Choroid plexus epithelial cell (primary cell): ENCODE data around the gene WBP2.

ENCODE experiments used
- DNase-seq: peaks from one replicate; pipeline ENCODE4 v3.0.0-alpha.2; 2010; ENCODE audit warnings: low read depth
- H3K4me3 ChIP-seq: 2 replicates; pipeline ENCODE4 v1.5.1; 2011; ENCODE audit warnings: low read depth, mild to moderate bottlenecking, control low read depth, low read length, moderate library complexity
- TF ChIP-seq, protein P1 (sequence below): conservative IDR thresholded peaks from 2 replicates; pipeline ENCODE4 v1.5.1; 2011; ENCODE audit warnings: low read depth, mild to moderate bottlenecking, control low read depth, inconsistent platforms, low read length, moderate library complexity

The WBP2 gene

DNA sequence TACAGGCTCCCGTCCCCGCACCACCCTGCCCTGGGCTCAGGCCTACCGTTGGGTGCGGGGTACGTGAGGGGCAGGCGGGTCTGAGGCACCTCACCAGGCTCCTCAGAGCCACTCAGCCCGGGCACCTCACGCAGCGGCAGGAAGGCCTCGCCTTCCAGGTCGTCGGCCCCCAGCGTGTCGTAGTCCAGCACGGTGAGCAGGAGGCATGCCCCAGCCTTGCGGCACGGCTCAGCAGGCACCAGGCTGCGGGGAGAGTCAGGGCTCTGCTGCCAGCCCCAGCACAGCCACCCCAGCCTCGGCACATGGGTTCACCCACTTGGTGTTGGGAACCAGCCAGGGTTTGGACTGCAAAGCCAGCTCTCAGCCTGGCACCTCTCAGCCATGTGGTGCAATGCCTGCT lies 26.4 kb downstream of the WBP2 start:
- TF ChIP-seq, protein P1, sequence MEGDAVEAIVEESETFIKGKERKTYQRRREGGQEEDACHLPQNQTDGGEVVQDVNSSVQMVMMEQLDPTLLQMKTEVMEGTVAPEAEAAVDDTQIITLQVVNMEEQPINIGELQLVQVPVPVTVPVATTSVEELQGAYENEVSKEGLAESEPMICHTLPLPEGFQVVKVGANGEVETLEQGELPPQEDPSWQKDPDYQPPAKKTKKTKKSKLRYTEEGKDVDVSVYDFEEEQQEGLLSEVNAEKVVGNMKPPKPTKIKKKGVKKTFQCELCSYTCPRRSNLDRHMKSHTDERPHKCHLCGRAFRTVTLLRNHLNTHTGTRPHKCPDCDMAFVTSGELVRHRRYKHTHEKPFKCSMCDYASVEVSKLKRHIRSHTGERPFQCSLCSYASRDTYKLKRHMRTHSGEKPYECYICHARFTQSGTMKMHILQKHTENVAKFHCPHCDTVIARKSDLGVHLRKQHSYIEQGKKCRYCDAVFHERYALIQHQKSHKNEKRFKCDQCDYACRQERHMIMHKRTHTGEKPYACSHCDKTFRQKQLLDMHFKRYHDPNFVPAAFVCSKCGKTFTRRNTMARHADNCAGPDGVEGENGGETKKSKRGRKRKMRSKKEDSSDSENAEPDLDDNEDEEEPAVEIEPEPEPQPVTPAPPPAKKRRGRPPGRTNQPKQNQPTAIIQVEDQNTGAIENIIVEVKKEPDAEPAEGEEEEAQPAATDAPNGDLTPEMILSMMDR: no peak
- no peak overlapping the region for H3K4me3 ChIP-seq
- no peak for DNase-seq

DNA sequence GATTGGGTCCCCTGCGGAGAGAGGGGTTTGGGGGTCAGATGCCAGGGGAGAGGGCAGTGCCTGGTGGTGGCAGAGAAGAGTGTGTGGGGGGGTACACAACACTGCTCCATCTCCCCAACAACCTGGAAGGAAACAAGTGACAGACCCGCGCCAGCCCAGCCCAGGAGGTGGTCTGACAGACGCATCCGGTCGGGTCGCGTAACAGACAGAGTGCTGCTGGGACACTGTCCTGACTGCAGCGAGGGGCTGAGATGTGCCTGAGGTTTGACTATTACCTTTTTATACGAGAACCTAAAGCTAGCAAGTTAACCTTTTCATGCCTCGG lies 27.1 kb downstream of the WBP2 start:
- TF ChIP-seq, protein P1: no peak
- DNase-seq: no peak
- H3K4me3 ChIP-seq: peak overlapping the region; percentile 54

DNA sequence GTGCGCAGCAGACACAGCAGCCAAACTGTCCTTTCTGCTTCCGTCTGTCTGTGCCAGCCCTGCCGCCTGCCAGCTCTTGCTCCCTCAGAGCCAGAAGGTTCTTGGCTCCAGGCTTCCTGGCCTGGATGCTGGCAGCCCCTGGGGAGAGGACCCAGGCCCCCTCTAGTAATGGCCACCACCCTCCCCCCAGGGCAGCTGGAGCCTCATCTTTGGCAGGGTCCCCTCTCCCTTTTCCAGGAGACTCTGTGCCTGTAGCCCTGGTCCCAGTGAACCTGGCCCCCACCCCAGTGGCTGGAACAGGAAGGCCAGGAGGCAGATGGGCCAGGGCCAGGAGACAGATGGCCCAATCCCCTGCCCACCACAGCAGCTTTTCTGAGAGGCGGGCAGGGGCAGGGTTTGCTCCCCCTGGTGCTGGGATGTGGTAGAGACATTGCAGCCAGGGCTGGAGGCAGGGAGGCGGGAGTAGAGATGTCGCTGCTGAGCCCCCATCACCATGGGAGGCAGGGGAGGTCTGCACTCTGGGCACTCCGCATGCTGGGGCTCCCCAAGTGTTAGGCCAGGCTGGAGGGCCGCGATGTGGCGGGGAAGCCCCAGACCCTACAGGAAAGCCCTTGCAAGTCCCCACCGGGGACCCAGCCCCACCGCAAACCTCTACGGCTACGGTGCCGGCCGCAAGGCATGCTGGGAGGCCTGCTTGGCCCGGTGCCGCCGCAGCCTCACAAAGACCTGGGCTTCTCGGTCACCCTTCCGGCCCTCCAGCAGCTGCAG lies 27.6 kb downstream of the WBP2 start:
- H3K4me3 ChIP-seq: peak overlapping the region; percentile 54
- DNase-seq: peak; percentile 76
- TF ChIP-seq, protein P1: peak; percentile 83

DNA sequence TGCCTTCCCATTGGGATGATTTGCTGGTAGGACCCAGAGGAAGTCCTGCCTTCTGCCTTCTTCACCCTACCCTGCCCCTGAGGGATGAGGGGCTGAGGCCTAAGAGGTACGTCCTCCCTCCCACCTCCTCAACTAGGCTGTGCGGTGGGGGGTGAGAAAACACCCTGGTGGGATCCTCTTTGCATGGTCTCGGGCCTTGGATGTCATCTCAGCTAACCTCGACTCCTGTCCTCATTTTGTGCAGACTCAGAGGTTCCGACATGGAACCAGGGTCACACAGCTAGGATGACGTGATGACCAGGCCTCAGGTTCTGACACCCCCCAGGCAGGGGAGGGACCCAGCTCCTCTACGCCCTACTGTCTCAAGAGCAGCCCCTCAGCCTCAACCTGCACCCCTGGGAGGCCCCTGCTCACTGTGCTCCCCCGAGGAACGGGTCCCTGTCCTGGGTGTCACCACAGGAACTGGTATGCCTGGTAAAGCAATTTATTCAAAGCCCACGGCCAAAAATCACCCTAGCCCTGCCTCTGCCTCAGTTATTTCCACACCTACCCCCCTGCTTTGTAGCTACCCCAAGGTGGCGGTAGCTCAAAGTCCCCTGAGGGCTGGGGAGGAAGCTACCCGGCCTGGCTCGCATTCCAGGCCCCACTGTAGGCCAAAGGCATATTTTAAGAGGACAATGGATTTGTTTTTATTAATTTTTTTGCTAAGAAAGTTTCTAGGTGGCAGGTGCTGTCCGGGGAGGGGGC lies 28.4 kb downstream of the WBP2 start:
- TF ChIP-seq, protein P1: no peak
- H3K4me3 ChIP-seq: no peak overlapping the region
- DNase-seq: peak; percentile 12

DNA sequence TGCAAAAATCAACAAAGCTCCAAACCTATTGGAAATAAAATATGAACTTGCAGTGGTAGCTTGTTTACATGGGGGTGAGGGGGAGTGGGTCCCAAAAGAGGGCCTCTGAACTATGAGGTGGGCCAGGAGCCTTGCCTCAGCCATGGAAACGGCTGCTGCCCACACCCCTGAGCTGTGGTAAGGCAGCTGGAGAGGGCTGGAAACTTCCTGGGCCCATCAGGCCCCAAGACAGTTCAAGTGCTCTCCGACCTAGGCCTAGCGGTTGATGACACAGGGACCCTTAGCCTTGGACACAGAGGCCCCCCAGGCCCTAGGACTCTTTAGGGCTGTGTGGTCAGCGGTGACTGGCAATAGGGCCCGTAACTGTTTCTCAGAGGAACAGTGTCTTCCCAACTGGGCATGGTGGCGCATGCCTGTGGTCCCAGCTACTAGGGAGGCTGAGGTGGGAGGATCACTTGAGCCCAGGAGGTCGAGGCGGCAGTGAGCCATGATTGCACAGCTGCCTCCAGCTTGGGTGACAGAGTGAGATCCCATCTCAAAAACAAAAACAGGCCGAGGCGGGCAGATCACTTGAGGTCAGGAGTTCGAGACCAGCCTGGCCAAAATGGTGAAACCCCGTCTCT lies 29.3 kb downstream of the WBP2 start:
- TF ChIP-seq, protein P1: no peak
- no peak for DNase-seq
- H3K4me3 ChIP-seq: no peak overlapping the region

DNA sequence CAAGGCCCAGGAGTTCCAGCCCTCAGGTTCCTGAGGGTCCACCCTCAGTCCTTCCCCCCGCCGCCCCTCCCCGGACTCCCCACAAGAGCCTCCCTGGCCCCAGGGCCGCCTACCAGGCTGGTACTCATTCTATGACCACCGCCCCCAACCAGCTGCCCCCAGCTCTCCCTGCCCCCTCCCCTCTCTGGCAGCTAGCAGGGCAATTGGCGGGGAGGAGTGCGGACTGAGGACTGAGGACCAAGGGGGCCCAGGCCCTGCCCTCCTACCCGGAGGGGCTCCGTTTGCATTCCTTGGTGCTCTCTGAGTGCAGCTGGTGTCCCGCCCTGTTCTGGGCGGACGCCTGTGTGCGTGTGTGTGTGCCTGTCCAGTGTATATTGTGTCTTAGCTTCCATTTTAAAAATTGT lies 30.0 kb downstream of the WBP2 start:
- TF ChIP-seq, protein P1: no peak
- H3K4me3 ChIP-seq: no peak overlapping the region
- DNase-seq: no peak

DNA sequence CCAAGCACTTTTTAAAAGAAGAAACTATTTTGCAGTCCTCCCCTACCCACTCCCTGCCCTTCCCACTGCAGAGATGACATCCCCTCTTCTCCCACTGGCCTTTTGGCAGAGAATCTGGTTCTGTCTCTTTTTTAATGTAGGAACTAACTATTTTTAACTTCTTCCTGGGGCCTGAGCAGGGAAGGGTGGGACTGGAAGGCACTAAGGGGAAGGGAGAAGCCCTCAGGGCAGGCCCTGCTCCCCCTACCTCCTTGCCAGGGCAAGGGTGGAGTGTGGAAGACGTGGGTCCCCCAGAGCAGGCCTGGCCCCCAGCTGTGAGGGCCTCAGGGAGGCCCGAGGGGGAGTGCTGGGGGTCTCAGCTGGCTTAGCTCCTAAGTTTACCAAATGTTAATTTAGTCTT lies 30.5 kb downstream of the WBP2 start:
- TF ChIP-seq, protein P1: no peak
- DNase-seq: no peak
- H3K4me3 ChIP-seq: no peak overlapping the region
